WTC11 (cell line): ENCODE measurements around the gene GCK. TPM values are rescaled to one million over a fixed set of nuclear protein-coding genes. Genes with fewer than 3 reads are reported as not detected.

Experiments
- CTCF ChIP-seq: fragments of 200-600 bp; IDR thresholded peaks from 2 replicates; pipeline ENCODE4 v1.8.0; 2022; ENCODE audit warnings: antibody characterized with exemption
- E2F1 ChIP-seq: sonication (generic); formaldehyde crosslinking; IDR thresholded peaks from 2 replicates; pipeline ENCODE4 v1.8.0; 2022; ENCODE audit warnings: mild to moderate bottlenecking, missing genetic modification reagents
- EMX1 ChIP-seq: fragments of 250-450 bp; sonication (Bioruptor Pico); IDR thresholded peaks from 2 replicates; pipeline ENCODE4 v1.8.0; 2021; ENCODE audit warnings: mild to moderate bottlenecking
- FOXK1 ChIP-seq: sonication (generic); formaldehyde crosslinking; IDR thresholded peaks from 2 replicates; pipeline ENCODE4 v1.8.0; 2022; ENCODE audit warnings: mild to moderate bottlenecking, moderate library complexity, missing genetic modification reagents
- GRHL2 ChIP-seq: fragments of 250-450 bp; sonication (Bioruptor Pico); IDR thresholded peaks from 2 replicates; pipeline ENCODE4 v1.8.0; 2022; ENCODE audit warnings: mild to moderate bottlenecking, moderate library complexity; ENCODE audit not compliant: insufficient replicate concordance, severe bottlenecking
- GTF2I ChIP-seq: fragments of 250-450 bp; sonication (Bioruptor Pico); conservative IDR thresholded peaks from 2 replicates; pipeline ENCODE4 v1.4.0; 2021; ENCODE audit warnings: mild to moderate bottlenecking
- IRF2 ChIP-seq: sonication (generic); formaldehyde crosslinking; IDR thresholded peaks from 2 replicates; pipeline ENCODE4 v1.8.0; 2022; ENCODE audit warnings: low read depth, missing genetic modification reagents, borderline replicate concordance
- JAZF1 ChIP-seq: fragments of 250-450 bp; sonication (Bioruptor Pico); IDR thresholded peaks from 2 replicates; pipeline ENCODE4 v1.9.0; 2021; ENCODE audit warnings: moderate library complexity, mild to moderate bottlenecking, inconsistent platforms
- JUN ChIP-seq: sonication (generic); formaldehyde crosslinking; IDR thresholded peaks from 2 replicates; pipeline ENCODE4 v1.8.0; 2023; ENCODE audit warnings: mild to moderate bottlenecking, missing genetic modification reagents
- NFATC4 ChIP-seq: fragments of 250-450 bp; sonication (Bioruptor Pico); IDR thresholded peaks from 2 replicates; pipeline ENCODE4 v1.9.0; 2021; ENCODE audit warnings: mild to moderate bottlenecking
- NFE2L1 ChIP-seq: sonication (generic); formaldehyde crosslinking; IDR thresholded peaks from 2 replicates; pipeline ENCODE4 v1.8.1; 2023; ENCODE audit warnings: missing genetic modification reagents
- TCF7 ChIP-seq: sonication (generic); formaldehyde crosslinking; IDR thresholded peaks from 2 replicates; pipeline ENCODE4 v1.8.0; 2022; ENCODE audit warnings: mild to moderate bottlenecking, low read depth, missing genetic modification reagents, moderate library complexity
- TEAD1 ChIP-seq: sonication (generic); formaldehyde crosslinking; IDR thresholded peaks from 2 replicates; pipeline ENCODE4 v1.8.0; 2022; ENCODE audit warnings: mild to moderate bottlenecking, missing genetic modification reagents
- TP53 ChIP-seq: sonication (generic); formaldehyde crosslinking; IDR thresholded peaks from 2 replicates; pipeline ENCODE4 v1.8.1; 2023; ENCODE audit warnings: mild to moderate bottlenecking, missing genetic modification reagents
- ZMAT4 ChIP-seq: fragments of 250-450 bp; sonication (Bioruptor Pico); IDR thresholded peaks from 2 replicates; pipeline ENCODE4 v1.9.0; 2021; ENCODE audit warnings: mild to moderate bottlenecking
- ZNF121 ChIP-seq: sonication (generic); formaldehyde crosslinking; IDR thresholded peaks from 2 replicates; pipeline ENCODE4 v1.8.0; 2023; ENCODE audit warnings: missing genetic modification reagents
- ZNF232 ChIP-seq: sonication (generic); formaldehyde crosslinking; IDR thresholded peaks from 2 replicates; pipeline ENCODE4 v1.8.0; 2022; ENCODE audit warnings: mild to moderate bottlenecking, missing genetic modification reagents
- ZNF281 ChIP-seq: sonication (generic); formaldehyde crosslinking; IDR thresholded peaks from 2 replicates; pipeline ENCODE4 v1.8.0; 2023; ENCODE audit warnings: mild to moderate bottlenecking, missing genetic modification reagents
- ZNF416 ChIP-seq: fragments of 250-450 bp; sonication (Bioruptor Pico); IDR thresholded peaks from 2 replicates; pipeline ENCODE4 v1.9.0; 2021; ENCODE audit warnings: mild to moderate bottlenecking, inconsistent platforms
- ZNF532 ChIP-seq: fragments of 250-450 bp; sonication (Bioruptor Pico); IDR thresholded peaks from 2 replicates; pipeline ENCODE4 v1.9.0; 2021; ENCODE audit warnings: mild to moderate bottlenecking, borderline replicate concordance
- total RNA-seq: library from RNA; stranded (reverse); gene quantifications from 3 replicates; pipeline ENCODE4 v1.2.3, GENCODE V29; 2021
- TF ChIP-seq, protein P1 (sequence below): sonication (generic); formaldehyde crosslinking; IDR thresholded peaks from 2 replicates; pipeline ENCODE4 v1.8.1; 2022; ENCODE audit warnings: mild to moderate bottlenecking, moderate library complexity, missing genetic modification reagents
- TF ChIP-seq, protein P2 (sequence below): fragments of 250-450 bp; sonication (Bioruptor Pico); IDR thresholded peaks from 2 replicates; pipeline ENCODE4 v1.9.0; 2021; ENCODE audit warnings: moderate library complexity, mild to moderate bottlenecking, inconsistent platforms, borderline replicate concordance
- TF ChIP-seq, protein P3 (sequence below): sonication (generic); formaldehyde crosslinking; IDR thresholded peaks from 2 replicates; pipeline ENCODE4 v1.8.0; 2022; ENCODE audit warnings: mild to moderate bottlenecking, missing genetic modification reagents
- TF ChIP-seq, protein P4 (sequence below): fragments of 250-450 bp; sonication (Bioruptor Pico); IDR thresholded peaks from 2 replicates; pipeline ENCODE4 v1.8.0; 2021; ENCODE audit warnings: mild to moderate bottlenecking

GCK gene
- total RNA-seq, 1 experiment from 2014 or later: 3.3 TPM

DNA sequence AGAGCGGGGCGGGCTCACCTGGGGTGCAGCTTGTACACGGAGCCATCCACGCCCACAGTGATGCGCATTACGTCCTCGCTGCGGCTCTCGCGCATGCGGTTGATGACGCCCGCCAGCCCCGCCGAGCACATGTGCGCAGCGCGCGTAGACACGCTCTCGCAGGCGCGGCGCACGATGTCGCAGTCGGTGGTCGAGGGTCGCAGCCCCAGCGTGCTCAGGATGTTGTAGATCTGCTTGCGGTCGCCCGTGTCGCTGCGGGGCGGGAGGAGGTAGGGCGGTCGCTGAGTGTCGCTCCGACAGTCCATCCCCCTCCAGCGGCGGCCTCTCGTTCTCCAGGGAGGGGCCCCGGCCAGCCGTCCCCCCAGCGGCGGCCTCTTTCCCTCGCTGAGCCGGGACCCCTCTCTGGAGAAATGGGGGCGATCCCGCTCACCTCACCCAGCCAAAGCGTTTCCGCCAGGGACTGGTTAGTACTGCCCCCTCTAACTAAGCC lies 43.7 kb downstream of the GCK start (continued):
- TF ChIP-seq ZNF532: no peak
- TF ChIP-seq IRF2: peak; percentile 93
- TF ChIP-seq JUN: peak; percentile 99
- no peak for TF ChIP-seq ZMAT4 (CRISPR knock-in tag)
- peak; percentile 79 for TF ChIP-seq ZNF121 (CRISPR knock-in tag)
- no peak for TF ChIP-seq NFATC4
- peak; percentile 99 for TF ChIP-seq E2F1 (CRISPR knock-in tag)
- TF ChIP-seq, protein P1, sequence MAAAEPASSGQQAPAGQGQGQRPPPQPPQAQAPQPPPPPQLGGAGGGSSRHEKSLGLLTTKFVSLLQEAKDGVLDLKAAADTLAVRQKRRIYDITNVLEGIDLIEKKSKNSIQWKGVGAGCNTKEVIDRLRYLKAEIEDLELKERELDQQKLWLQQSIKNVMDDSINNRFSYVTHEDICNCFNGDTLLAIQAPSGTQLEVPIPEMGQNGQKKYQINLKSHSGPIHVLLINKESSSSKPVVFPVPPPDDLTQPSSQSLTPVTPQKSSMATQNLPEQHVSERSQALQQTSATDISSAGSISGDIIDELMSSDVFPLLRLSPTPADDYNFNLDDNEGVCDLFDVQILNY (CRISPR knock-in tag): peak; percentile 96
- TF ChIP-seq JAZF1 (CRISPR knock-in tag): no peak
- no peak for TF ChIP-seq ZNF416 (CRISPR knock-in tag)
- TF ChIP-seq FOXK1: peak; percentile 98
- TF ChIP-seq TEAD1 (CRISPR knock-in tag): peak; percentile 100
- peak; percentile 97 for TF ChIP-seq ZNF281 (CRISPR knock-in tag)
- TF ChIP-seq TCF7: peak; percentile 99
- TF ChIP-seq, protein P2, sequence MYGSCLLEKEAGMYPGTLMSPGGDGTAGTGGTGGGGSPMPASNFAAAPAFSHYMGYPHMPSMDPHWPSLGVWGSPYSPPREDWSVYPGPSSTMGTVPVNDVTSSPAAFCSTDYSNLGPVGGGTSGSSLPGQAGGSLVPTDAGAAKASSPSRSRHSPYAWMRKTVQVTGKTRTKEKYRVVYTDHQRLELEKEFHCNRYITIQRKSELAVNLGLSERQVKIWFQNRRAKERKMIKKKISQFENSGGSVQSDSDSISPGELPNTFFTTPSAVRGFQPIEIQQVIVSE (CRISPR knock-in tag): no peak
- TF ChIP-seq GTF2I (CRISPR knock-in tag): no peak
- TF ChIP-seq, protein P3, sequence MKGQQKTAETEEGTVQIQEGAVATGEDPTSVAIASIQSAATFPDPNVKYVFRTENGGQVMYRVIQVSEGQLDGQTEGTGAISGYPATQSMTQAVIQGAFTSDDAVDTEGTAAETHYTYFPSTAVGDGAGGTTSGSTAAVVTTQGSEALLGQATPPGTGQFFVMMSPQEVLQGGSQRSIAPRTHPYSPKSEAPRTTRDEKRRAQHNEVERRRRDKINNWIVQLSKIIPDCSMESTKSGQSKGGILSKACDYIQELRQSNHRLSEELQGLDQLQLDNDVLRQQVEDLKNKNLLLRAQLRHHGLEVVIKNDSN (CRISPR knock-in tag): peak; percentile 88
- TF ChIP-seq GRHL2: no peak
- TF ChIP-seq NFE2L1 (CRISPR knock-in tag): peak; percentile 99
- TF ChIP-seq, protein P4, sequence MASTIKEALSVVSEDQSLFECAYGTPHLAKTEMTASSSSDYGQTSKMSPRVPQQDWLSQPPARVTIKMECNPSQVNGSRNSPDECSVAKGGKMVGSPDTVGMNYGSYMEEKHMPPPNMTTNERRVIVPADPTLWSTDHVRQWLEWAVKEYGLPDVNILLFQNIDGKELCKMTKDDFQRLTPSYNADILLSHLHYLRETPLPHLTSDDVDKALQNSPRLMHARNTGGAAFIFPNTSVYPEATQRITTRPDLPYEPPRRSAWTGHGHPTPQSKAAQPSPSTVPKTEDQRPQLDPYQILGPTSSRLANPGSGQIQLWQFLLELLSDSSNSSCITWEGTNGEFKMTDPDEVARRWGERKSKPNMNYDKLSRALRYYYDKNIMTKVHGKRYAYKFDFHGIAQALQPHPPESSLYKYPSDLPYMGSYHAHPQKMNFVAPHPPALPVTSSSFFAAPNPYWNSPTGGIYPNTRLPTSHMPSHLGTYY: no peak
- TF ChIP-seq TP53 (CRISPR knock-in tag): peak; percentile 99
- no peak for TF ChIP-seq EMX1 (CRISPR knock-in tag)
- no peak for TF ChIP-seq CTCF
- peak; percentile 98 for TF ChIP-seq ZNF232
